Activated CD8-positive, alpha-beta memory T cell treated with anti-CD3 and anti-CD28 coated beads, Interleukin-2, amount 50 U/mL, for 48 hours (primary cell): ENCODE measurements around the gene MTMR3.
"Not testable (repeated sequence)": the region's sequence is repeated elsewhere in the genome, so short reads cannot be mapped to it uniquely, and the experiment has no call there.

Experiments
- DNase-seq: peaks from one replicate; pipeline ENCODE4 v3.0.0-alpha.2; 2020

The MTMR3 gene

GRCh38 chr22:30061094-30061493, 178.1 kb downstream of the MTMR3 start:
- not testable (repeated sequence) for DNase-seq

GRCh38 chr22:30062259-30062658, 179.3 kb downstream of the MTMR3 start:
- no peak for DNase-seq

GRCh38 chr22:30062950-30063349, 180.0 kb downstream of the MTMR3 start:
- DNase-seq: no peak

- no peak for DNase-seq
Measured at GRCh38 chr22:30064172-30064571, 181.2 kb downstream of the MTMR3 start.

GRCh38 chr22:30073743-30074142, 190.8 kb downstream of the MTMR3 start:
- no peak for DNase-seq

- DNase-seq: no peak
Measured at GRCh38 chr22:30074147-30074546, 191.2 kb downstream of the MTMR3 start.

- DNase-seq: no peak
Measured at GRCh38 chr22:30074994-30075393, 192.0 kb downstream of the MTMR3 start.

GRCh38 chr22:30077279-30077880, 194.4 kb downstream of the MTMR3 start:
- no peak for DNase-seq

GRCh38 chr22:30078320-30079311, 195.6 kb downstream of the MTMR3 start:
- DNase-seq: no peak

GRCh38 chr22:30079952-30080533, 197.1 kb downstream of the MTMR3 start, which contains the start of gene HORMAD2:
Gene HORMAD2 (plus strand): TSS chr22:30080464. CDS start chr22:30093953, 13,489 bp downstream.
- no peak for DNase-seq
